Measurements from ENCODE around the gene ACTRT2. TPM values are rescaled to one million over a fixed set of nuclear protein-coding genes. Genes with fewer than 3 reads are reported as not detected.

Gene ACTRT2
- total and polyA plus RNA-seq, 10 donors, result not detected

DNA sequence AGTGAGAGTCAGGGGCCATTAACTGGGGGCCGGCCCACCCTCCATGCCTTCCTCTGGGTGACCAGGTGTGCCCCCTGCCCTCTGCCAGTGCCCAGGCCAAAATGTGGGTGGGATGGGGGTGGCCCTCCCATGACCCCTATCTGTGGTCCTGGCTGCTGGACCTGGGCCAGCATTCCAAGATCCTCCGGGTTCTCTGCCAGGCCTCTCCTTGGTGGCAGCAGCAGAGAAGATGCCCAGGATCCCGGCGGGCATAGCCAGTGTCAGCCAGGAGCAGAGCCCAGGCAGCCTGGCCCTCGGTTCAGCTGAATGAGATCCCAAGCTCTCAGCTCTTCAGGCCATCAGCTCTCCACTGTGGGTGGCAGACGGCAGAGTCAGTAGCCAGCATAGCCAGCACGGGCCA lies 31.3 kb upstream of the ACTRT2 start:
- TF ChIP-seq POLR2A (IDR thresholded peaks at IDR 0.05) (no peak), POLR2AphosphoS5 (IDR thresholded peaks at IDR 0.05) (no peak)
- TF ChIP-seq, protein P1, sequence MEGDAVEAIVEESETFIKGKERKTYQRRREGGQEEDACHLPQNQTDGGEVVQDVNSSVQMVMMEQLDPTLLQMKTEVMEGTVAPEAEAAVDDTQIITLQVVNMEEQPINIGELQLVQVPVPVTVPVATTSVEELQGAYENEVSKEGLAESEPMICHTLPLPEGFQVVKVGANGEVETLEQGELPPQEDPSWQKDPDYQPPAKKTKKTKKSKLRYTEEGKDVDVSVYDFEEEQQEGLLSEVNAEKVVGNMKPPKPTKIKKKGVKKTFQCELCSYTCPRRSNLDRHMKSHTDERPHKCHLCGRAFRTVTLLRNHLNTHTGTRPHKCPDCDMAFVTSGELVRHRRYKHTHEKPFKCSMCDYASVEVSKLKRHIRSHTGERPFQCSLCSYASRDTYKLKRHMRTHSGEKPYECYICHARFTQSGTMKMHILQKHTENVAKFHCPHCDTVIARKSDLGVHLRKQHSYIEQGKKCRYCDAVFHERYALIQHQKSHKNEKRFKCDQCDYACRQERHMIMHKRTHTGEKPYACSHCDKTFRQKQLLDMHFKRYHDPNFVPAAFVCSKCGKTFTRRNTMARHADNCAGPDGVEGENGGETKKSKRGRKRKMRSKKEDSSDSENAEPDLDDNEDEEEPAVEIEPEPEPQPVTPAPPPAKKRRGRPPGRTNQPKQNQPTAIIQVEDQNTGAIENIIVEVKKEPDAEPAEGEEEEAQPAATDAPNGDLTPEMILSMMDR (IDR thresholded peaks at IDR 0.05 in 8 of 11, conservative IDR thresholded peaks at IDR 0.05 in 3 of 11), result no peak
- Histone ChIP-seq H3K9me3 (peaks cover 0 to 25% (median 21%) of the 10 kb centered on the region in 8 donors), H3K27ac (no peak overlapping the region), H3K36me3 (no peaks in the 10 kb centered on the region), H3K4me1 (peaks cover 0 to 10% (median 3%) of the 10 kb centered on the region in 6 donors), H3K4me3 (no peak overlapping the region), H3K27me3 (replicated peaks in 1 of 7) (peaks cover 0 to 9% (median 0%) of the 10 kb centered on the region in 7 donors)
- peak; percentile 56 for DNase-seq
- 74 to 91% (median 88%) methylated on average over 2 to 7 of the region's 7 CpGs for WGBS, 5 donors
- intact Hi-C loops (cut with DNase I; ENCODE audit: low total_unique reads), result no loop called here

DNA sequence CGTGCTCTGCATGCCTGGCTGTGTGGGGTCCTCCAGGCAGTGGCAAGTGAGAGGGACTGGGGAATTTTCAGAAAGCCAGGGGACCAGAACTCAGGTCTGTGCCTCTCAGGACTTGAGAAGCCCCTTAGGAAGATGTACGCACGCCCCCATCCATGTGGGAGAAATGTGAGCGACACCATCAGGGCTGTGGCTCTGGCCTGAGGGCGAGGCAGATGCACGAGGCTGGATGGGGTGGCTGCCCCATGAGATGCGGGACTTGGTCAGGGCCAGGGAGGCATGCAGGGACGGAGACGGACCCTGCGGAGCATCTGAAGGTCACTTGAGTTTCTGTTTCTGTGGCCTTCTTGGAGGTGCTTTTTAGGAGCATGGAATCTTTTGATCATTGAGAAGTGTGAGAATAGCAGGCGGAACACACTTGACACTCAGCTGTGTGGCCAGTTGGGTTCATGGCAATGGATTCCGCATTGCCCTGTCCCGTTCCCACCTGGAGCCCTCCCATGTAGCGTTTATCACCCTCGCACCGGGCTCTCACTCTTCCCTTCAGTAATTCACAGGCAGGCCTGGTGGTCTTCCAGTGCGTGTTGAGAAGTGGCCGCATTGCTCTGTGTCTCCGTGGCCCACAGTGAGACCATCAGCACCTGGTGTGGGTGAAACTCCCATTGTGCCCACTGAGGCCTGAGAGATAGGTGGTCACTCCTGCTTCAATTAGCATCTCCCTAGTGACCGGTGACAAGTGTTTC lies 30.7 kb upstream of the ACTRT2 start:
- H3K4me3 ChIP-seq, result no peak overlapping the region
- peak; percentile 44 for DNase-seq
- peaks cover 0 to 10% (median 3%) of the 10 kb centered on the region in 6 donors for H3K4me1 ChIP-seq
- no peaks in the 10 kb centered on the region for H3K36me3 ChIP-seq
- peaks cover 0 to 30% (median 26%) of the 10 kb centered on the region in 8 donors for H3K9me3 ChIP-seq
- peaks cover 0 to 9% (median 0%) of the 10 kb centered on the region in 7 donors for H3K27me3 ChIP-seq (replicated peaks in 1 of 7)
- intact Hi-C loops (cut with DNase I; ENCODE audit: low total_unique reads), result no loop called here
- no peak overlapping the region for H3K27ac ChIP-seq
- TF ChIP-seq, protein P1 (IDR thresholded peaks at IDR 0.05 in 8 of 11, conservative IDR thresholded peaks at IDR 0.05 in 3 of 11), result no peak
- TF ChIP-seq POLR2AphosphoS5 (IDR thresholded peaks at IDR 0.05) (no peak), POLR2A (IDR thresholded peaks at IDR 0.05) (no peak)
- WGBS, 5 donors, result 92 to 94% (median 93%) methylated on average over 20 of the region's 20 CpGs

DNA sequence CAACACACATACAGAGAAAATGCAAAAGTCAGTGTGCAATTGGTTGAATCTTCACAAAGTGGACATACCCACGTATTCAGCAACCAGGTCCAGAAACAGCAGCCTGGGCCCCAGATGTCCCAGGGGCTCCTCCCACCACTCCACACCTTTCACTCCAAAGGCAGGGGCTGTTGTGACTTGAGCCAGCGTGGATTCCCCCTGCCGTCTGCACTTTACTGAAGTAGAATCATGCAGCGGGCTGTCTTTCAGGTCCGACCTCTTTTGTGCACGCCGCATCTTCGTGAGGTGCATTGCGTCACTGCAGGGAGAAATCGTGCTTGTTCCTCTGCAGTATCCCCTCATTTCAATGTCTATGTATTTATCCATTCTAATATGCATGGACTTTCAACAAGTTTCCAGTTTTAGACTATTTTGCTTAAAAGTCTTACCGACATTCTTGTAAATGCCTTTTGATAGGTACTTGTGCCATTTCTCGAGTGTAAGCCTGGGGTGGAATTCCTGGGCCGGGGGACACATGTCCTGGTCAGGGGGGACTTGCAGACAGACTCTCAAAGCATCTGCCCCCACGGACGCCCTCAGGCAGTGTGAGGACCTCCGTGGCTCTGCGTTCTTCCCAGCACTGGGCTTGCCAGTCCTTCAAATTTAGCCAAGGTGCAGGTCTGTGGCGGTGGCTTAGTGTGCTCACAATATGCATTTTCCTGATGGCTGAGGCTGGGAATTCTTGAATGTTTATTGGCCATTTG lies 29.3 kb upstream of the ACTRT2 start:
- peaks cover 0 to 41% (median 36%) of the 10 kb centered on the region in 8 donors for H3K9me3 ChIP-seq
- TF ChIP-seq POLR2AphosphoS5 (IDR thresholded peaks at IDR 0.05), result no peak
- WGBS, 5 donors, result 83 to 90% (median 86%) methylated on average over 15 to 18 of the region's 18 CpGs
- H3K27ac ChIP-seq, result no peak overlapping the region
- H3K27me3 ChIP-seq (replicated peaks in 1 of 7), result peaks cover 0 to 9% (median 0%) of the 10 kb centered on the region in 7 donors
- no peak overlapping the region for H3K4me3 ChIP-seq
- no peak for DNase-seq
- intact Hi-C loops (cut with DNase I; ENCODE audit: low total_unique reads), result no loop called here
- no peaks in the 10 kb centered on the region for H3K36me3 ChIP-seq
- peaks cover 0 to 10% (median 3%) of the 10 kb centered on the region in 6 donors for H3K4me1 ChIP-seq

DNA sequence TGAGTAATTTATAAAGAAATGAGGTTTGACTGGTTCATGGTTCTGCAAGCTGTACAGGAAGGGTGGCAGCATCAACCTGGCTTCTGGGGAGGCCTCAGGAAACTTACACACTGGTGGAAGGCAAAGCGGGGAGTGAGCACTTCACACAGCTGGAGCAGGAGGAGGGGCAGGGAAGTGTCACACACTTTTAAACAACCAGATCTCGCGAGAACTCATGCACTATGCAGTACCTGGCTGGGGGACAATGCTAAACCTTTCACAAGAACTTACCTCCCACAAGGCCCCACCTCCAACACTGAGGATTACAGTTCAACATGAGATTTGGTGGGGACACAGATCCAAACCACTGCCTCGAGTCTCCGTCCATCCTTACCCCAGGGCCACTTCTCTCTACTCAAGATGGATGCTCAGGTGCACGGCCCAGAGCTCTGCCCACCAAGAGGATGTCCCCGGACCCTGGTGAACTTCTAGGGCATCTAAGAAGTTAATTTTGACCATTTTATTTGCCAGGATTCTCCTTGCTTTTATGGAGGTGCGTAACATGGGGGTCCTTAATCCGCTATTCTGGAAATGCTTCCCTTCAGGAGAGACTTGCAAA lies 22.7 kb upstream of the ACTRT2 start:
- Histone ChIP-seq H3K4me3 (no peak overlapping the region), H3K36me3 (no peaks in the 10 kb centered on the region), H3K4me1 (no peaks in the 10 kb centered on the region), H3K27me3 (replicated peaks in 1 of 7) (peaks cover 0 to 48% (median 0%) of the 10 kb centered on the region in 7 donors), H3K27ac (no peak overlapping the region), H3K9me3 (peaks cover 0 to 31% (median 28%) of the 10 kb centered on the region in 8 donors)
- peak; percentile 27 for DNase-seq
- WGBS, 5 donors, result 74 to 90% (median 84%) methylated on average over 9 of the region's 9 CpGs
- TF ChIP-seq POLR2AphosphoS5 (IDR thresholded peaks at IDR 0.05) (no peak), POLR2A (IDR thresholded peaks at IDR 0.05) (no peak)
- TF ChIP-seq, protein P1 (IDR thresholded peaks at IDR 0.05 in 8 of 11, conservative IDR thresholded peaks at IDR 0.05 in 3 of 11), result no peak
- intact Hi-C loops (cut with DNase I; ENCODE audit: low total_unique reads), result no loop called here
